ENCODE data around the gene UBE4B.
"Not testable (repeated sequence)": the region's sequence is repeated elsewhere in the genome, so short reads cannot be mapped to it uniquely, and the experiment has no call there.

The UBE4B gene

GRCh38 chr1:10032590-10033358 is at the start of gene UBE4B:
Gene UBE4B (plus strand): TSS chr1:10032958. CDS start chr1:10033671, 713 bp downstream.
- peak; percentile 98 for DNase-seq

DNA sequence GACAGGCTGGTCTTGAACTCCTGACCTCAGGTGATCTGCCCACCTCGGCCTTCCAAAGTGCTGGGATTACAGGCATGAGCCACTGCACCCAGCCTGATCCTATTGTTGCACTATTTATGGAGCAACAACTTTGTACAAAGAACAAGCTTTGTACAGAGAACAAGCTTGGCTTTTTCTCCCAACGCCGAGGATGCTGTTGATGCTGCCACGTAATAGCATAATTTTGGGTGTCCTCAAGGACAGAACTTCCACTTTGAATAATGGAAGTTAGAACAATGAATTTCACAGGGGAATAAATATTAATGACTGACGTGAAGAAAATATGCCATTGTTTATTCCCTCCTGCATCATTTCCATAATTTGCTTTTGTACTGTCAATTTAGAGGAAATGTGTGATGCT is 48.5 kb upstream of the UBE4B start:
- no peak for DNase-seq

DNA sequence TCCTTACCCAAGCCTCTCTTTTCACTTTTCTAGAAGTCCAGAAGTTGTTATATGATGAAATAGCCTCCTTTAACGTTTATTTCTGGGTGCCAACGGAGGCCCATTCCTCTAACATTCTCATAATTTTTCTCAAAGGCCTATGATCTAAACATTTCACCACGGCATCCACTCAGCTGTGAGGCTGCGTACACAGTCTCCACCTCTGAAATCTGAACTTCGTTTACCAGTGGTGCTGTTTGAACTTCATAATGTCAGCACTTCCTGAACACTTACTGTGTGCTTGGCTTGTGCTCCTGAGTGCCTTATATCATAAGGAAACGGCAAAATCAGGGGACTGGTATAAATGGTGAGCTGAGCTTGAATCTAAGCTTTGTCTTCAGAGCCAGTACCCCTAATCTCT is 47.8 kb upstream of the UBE4B start:
- no peak for DNase-seq

DNA sequence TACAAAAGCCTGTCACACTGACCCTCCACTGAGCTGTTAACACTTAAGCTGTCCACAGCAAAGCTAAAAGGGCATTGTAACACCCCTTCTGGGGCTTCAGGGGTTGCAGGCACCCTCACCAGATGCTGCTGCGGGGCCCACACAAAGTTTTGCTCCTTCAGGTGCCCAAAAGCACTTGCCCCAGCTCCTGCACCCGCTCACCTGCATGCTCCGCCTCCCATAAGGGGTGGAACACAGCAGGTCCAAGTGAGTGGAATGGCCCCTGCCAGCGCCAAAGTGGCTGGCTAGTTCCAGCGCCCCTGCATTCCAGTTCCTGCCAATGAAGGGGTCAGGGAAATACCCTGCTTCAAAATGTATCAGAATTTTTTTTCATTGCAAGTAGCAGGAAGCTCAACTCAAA is 43.0 kb upstream of the UBE4B start:
- no peak for DNase-seq

- no peak for DNase-seq
These were observed 41.8 kb upstream of the UBE4B start for GRCh38 chr1:9990944-9991343.

DNA sequence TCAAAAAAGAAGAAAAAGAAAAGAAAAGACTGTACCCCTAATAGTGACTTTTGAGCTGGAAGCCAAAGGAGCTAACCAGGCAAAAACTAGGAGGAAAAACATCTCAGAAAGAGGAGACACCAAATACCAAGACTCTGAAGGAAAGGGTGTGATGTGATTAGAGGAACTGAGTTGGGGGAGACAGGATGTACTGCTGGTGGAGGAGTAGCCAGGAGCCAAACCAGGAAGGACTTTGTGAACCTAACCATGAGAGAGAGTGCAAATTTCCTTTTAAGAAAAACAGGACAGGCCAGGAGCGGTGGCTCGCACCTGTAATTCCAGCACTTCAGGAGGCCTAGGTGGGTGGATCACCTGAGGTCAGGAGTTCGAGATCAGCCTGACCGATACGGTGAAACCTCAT is 39.8 kb upstream of the UBE4B start:
- DNase-seq: no peak

- DNase-seq: no peak
These were observed 39.1 kb upstream of the UBE4B start for GRCh38 chr1:9993561-9994075.

DNA sequence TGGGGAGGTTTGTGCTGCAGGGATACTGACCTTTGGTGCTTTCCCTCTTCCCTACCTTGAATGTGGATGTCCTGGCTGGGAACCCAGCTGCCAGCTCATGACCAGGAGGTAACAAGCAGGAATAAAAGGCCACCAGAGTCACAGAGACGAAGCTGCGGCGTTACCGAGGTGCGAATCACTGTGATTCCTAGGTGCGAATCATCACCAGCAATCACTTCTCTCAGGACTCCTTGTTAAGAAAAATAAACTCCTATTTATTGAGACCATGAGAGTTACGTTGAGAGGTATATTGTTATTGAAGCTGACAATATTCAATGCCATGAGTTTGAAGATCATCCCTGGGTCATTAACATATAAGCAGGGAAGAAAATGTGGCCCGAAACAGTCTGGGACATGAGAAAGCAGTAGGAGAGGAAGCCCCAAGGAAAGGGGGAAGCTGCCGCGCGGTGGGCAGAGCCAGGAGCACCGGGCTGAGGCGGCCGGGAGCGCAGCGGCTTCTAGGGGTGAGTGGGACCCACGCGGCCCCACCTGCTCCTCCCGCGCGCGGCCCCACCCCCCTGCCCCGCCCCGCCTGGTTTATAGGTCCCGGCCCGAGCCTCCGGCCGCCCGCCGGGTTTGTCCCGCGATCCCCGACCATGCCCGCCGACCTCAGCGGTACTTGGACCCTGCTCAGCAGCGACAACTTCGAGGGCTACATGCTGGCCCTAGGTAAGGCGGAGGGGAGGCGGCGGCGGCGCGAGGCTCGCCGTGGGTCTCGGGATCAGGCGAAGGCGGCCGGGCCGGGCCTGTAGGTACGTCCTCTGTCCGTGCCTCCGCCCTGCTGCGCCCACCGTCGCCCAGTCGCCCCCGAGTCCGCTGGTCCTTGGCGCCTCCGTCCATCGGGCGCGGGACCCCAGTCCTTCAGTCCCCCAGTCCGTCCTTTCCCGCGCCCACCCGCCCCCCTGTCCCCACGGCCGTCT is 35.9 kb upstream of the UBE4B start, which contains the start of gene RBP7:
TSS of gene RBP7 (plus strand) at position 605 of the 959 bp plus-strand sequence. CDS start at position 636, 31 bp downstream.
- DNase-seq: no peak

- no peak for DNase-seq
These were observed 31.6 kb upstream of the UBE4B start for GRCh38 chr1:10001016-10001665.

- DNase-seq: not testable (repeated sequence)
These were observed 27.5 kb upstream of the UBE4B start for GRCh38 chr1:10005248-10005647.

DNA sequence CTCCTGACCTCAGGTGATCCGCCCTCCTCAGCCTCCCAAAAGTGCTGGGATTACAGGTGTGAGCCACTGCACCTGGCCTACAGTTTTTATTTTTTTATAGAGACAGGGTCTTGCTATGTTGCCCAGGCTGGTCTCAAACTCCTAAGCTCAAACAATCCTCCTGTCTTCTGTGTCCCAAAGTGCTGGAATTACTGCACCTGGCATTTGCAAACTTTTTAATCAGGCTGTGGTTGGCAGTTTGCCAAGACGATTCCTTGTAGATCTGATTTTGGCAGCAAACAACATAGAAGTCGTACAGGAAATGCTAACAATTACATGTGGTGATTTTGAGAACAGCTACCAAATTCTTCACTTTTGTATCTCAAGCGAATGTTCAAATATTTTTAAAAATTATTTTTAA is 25.6 kb upstream of the UBE4B start:
- DNase-seq: no peak

GRCh38 chr1:10014016-10014415 is 18.7 kb upstream of the UBE4B start:
- DNase-seq: no peak

DNA sequence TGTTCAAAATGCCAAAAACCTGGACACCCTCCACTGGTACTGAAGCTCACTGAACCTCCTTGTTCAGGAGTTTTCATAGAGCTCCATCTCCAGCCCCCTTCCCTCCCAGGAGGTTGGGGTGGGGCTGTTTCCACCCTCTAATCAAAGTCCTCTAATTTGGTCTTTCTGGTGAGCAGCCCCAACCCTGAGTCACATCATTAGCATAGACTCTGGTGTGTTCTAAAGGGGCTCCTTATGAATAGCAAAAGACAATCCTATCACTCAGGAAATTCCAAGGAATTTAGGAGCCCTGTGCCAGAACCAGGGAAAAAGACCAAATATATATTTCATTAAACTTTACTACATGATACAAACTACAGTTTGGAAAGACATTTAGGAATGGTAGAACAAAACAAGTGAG is 13.2 kb upstream of the UBE4B start:
- no peak for DNase-seq

GRCh38 chr1:10020086-10020485 is 12.7 kb upstream of the UBE4B start:
- DNase-seq: no peak

- DNase-seq: not testable (repeated sequence)
These were observed 12.1 kb upstream of the UBE4B start for GRCh38 chr1:10020678-10021077.

- not testable (repeated sequence) for DNase-seq
These were observed 10.8 kb upstream of the UBE4B start for GRCh38 chr1:10021992-10022391.

DNA sequence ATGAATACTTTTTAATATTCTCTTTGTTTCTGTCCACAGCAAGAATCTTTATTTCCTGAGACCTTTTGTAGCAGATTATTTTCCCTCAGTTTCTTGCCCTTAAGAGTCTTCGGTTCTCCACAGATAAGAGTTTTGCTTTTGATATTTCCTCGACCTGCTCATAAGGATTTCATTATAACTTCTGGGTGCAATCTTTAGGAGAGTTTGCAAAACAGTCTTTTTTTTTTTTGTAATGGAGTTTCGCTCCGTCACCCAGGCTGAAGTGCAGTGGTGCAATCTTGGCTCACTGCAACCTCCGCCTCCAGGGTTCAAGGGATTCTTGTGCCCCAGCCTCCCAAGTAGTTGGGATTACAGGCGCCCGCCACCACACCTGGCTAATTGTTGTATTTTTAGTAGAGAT is 10.1 kb upstream of the UBE4B start:
- DNase-seq: no peak

GRCh38 chr1:10025354-10025753 is 7.4 kb upstream of the UBE4B start:
- DNase-seq: no peak

GRCh38 chr1:10027027-10027426 is 5.7 kb upstream of the UBE4B start:
- DNase-seq: no peak

DNA sequence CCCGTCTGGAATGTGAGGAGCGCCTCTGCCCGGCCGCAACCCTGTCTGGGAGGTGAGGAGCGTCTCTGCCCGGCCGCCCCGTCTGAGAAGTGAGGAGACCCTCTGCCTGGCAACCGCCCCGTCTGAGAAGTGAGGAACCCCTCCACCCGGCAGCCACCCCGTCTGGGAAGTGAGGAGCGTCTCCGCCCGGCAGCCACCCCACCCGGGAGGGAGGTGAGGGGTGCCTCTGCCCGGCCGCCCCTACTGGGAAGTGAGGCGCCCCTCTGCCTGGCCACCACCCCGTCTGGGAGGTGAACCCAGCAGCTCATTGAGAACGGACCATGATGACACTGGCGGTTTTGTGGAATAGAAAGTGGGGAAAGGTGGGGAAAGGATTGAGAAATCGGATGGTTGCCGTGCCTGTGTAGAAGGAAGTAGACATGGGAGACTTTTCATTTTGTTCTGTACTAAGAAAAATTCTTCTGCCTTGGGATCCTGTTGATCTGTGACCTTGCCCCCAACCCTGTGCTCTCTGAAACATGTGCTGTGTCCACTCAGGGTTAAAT is 3.7 kb upstream of the UBE4B start:
- DNase-seq: not testable (repeated sequence)

DNA sequence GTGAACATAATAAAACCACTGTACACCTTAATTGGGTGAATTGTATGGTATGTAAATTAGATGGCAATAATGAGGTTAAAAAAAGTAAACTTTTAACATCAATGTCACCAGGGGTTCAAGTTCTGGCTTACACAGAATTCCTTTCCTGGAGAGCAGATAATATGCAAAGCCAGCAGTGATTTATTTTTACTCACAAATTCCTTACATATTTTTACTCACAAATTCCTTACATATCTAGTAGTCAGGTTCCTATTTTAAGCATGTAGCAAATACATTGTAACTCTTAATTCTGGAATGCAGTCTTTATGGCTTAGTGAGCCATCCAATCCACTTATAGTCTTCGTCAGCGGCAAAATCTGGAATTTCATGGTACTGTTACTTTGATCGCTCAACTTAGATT is 1.3 kb upstream of the UBE4B start:
- no peak for DNase-seq

DNA sequence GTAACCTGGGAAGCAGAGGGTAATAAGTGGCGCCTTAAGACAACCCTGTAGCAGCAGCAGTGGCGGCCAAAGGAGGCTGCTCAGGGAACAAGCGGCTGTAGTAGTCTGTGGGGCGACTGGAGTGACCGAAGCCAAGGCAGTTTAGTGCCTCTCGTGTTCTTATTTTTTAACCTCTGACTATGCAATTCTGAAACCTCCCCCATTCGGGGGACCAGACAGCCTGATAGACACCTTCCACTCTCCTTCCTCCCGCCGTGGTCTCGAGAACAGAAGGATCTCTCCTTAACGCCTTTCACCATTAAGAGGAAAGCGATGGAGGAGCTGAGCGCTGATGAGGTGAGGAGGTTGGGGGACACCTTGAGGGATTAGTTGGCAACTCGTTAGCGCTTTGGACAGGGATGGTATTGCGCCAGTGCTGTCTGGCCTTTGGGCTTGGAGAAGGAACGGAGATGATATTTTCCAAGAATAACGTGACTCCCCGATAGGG is 644 bp downstream of the UBE4B start:
- no peak for DNase-seq

- no peak for DNase-seq
These were observed 10.0 kb downstream of the UBE4B start for GRCh38 chr1:10042746-10043145.
